PFSK-1 (cell line): ENCODE data around the gene GOT1.
A peak's percentile ranks its signal among the peaks of the same experiment; 100 is the strongest.

Source experiments
- FOXP2 ChIP-seq: optimal IDR thresholded peaks from 2 replicates; pipeline ENCODE3; 2011; ENCODE audit warnings: borderline replicate concordance, control low read depth, inconsistent platforms; ENCODE audit not compliant: insufficient read depth; ENCODE audit errors: extremely low read length, extremely low read depth
- POLR2AphosphoS5 ChIP-seq: IDR thresholded peaks from 2 replicates; pipeline ENCODE4 v1.6.1; 2012; ENCODE audit warnings: low read depth, mild to moderate bottlenecking, control low read depth, low read length, moderate library complexity
- REST ChIP-seq, 2 experiments: IDR thresholded peaks; 2 replicates each; pipeline versions ENCODE4 v1.6.1 to v1.8.0; 2011 to 2012; ENCODE audit warnings: low read depth in 2 of 2, low read length in 2 of 2, control low read depth in 1 of 2, inconsistent platforms in 1 of 2, mild to moderate bottlenecking in 1 of 2, moderate library complexity in 1 of 2; ENCODE audit not compliant: insufficient read depth in 1 of 2
- SIN3A ChIP-seq: IDR thresholded peaks from 2 replicates; pipeline ENCODE4 v1.6.1; 2012; ENCODE audit warnings: mild to moderate bottlenecking, low read length, moderate library complexity, borderline replicate concordance; ENCODE audit not compliant: insufficient read depth
- TAF1 ChIP-seq: IDR thresholded peaks from 2 replicates; pipeline ENCODE4 v1.6.1; 2012; ENCODE audit warnings: low read length, control low read depth, borderline replicate concordance; ENCODE audit not compliant: insufficient read depth

Gene GOT1

GRCh38 chr10:99406149-99406548, 24.3 kb downstream of the GOT1 start:
- TF ChIP-seq POLR2AphosphoS5: no peak

DNA sequence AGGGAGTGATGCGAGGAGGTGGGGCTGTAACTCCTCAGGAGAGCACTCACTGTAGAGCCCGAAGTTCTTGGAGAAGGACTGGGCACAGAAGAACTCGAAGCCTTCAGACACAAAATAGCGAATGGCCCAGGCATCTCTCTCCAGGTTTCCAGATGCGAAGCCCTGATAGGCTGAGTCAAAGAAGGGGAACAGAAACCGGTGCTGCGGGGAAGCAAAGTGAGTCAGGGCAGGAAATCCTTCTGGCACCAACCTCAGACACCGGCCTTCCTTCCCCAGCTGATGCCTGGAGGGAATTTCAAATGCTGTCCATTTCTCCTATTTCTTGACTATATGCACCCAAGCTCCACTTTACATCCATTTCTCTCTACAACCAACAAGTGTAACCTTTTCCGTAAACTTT, 26.8 kb downstream of the GOT1 start:
- no peak for TF ChIP-seq TAF1
- no peak for TF ChIP-seq SIN3A
- TF ChIP-seq POLR2AphosphoS5: no peak
- no peak for TF ChIP-seq FOXP2
- no peak for TF ChIP-seq REST (IDR thresholded peaks at IDR 0.05; ENCODE audit: insufficient read depth in 1 of 2, low read depth in 2 of 2, low read length in 2 of 2)

GRCh38 chr10:99399664-99400063, 30.8 kb downstream of the GOT1 start:
- TF ChIP-seq TAF1: no peak
- TF ChIP-seq REST (IDR thresholded peaks at IDR 0.05; ENCODE audit: insufficient read depth in 1 of 2, low read depth in 2 of 2, low read length in 2 of 2): no peak
- TF ChIP-seq POLR2AphosphoS5: no peak
- no peak for TF ChIP-seq SIN3A
- no peak for TF ChIP-seq FOXP2

DNA sequence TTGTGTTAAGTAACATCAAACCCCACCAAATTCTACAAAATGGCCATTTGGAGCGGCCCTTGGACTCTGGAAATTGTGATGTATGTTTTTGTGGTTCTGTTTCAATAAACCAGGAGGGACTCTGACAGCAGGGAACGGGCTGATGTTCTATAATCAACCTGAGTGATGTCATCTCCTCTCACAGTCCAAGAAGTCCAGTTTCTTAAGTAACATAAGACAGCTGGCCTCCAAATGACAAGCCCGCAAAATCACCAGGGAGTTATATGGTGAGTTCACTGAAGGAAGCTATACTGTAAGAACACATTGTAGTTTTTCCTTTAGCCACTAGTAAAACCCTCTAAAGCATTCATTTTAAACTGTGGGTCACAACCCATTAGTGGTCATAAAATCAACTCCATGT, 34.0 kb downstream of the GOT1 start:
- TF ChIP-seq REST (IDR thresholded peaks at IDR 0.05; ENCODE audit: insufficient read depth in 1 of 2, low read depth in 2 of 2, low read length in 2 of 2): no peak

GRCh38 chr10:99395750-99396445, 34.5 kb downstream of the GOT1 start:
- peak; percentile 50 for TF ChIP-seq FOXP2
- no peak for TF ChIP-seq TAF1
- 0 out of 4 replicates have a peak, but pooled peaks of 1 of the 2 experiments have one; percentile 21 for TF ChIP-seq REST (IDR thresholded peaks at IDR 0.05; ENCODE audit: insufficient read depth in 1 of 2, low read depth in 2 of 2, low read length in 2 of 2)
